Karpas-422 (cell line): ENCODE data around the gene PSD4. TPM values are rescaled to one million over a fixed set of nuclear protein-coding genes. Genes with fewer than 3 reads are reported as not detected.

Experiments used
- DNase-seq: peaks from one replicate; pipeline ENCODE4 v3.0.0-alpha.2; 2015
- H2AFZ ChIP-seq: fragments of 200-600 bp; sonication (generic); 2 replicates; pipeline ENCODE4 v1.6.1; 2014; ENCODE audit warnings: antibody characterized with exemption, low read length, mixed read lengths
- H3K27ac ChIP-seq: fragments of 200-600 bp; sonication (generic); 2 replicates; pipeline ENCODE4 v1.5.1; 2014; ENCODE audit warnings: mild to moderate bottlenecking, low read length, moderate library complexity
- H3K27me3 ChIP-seq: fragments of 200-600 bp; sonication (generic); 2 replicates; pipeline ENCODE4 v1.6.1; 2014; ENCODE audit warnings: low read length, mixed read lengths
- H3K36me3 ChIP-seq: fragments of 200-600 bp; sonication (generic); 2 replicates; pipeline ENCODE4 v1.6.1; 2014; ENCODE audit warnings: low read length, mixed read lengths; ENCODE audit not compliant: insufficient read depth
- H3K4me1 ChIP-seq: fragments of 200-600 bp; sonication (generic); 2 replicates; pipeline ENCODE4 v1.6.1; 2014; ENCODE audit warnings: mild to moderate bottlenecking, low read length, mixed read lengths
- H3K4me2 ChIP-seq: fragments of 200-600 bp; sonication (generic); 2 replicates; pipeline ENCODE4 v1.6.1; 2014; ENCODE audit warnings: low read length, low read depth, mild to moderate bottlenecking; ENCODE audit not compliant: poor library complexity, severe bottlenecking
- H3K4me3 ChIP-seq: fragments of 200-600 bp; sonication (generic); 2 replicates; pipeline ENCODE4 v1.5.1; 2014; ENCODE audit warnings: mild to moderate bottlenecking, antibody characterized with exemption, low read length, mixed read lengths
- H3K79me2 ChIP-seq: fragments of 200-600 bp; sonication (generic); 2 replicates; pipeline ENCODE4 v1.6.1; 2014; ENCODE audit warnings: mild to moderate bottlenecking, low read length, mixed read lengths
- H3K9ac ChIP-seq: fragments of 200-600 bp; sonication (generic); 2 replicates; pipeline ENCODE4 v1.6.0; 2014; ENCODE audit warnings: low read length
- H3K9me2 ChIP-seq: fragments of 200-600 bp; sonication (generic), shearing (Covaris generic); replicated peaks from 2 replicates; pipeline ENCODE4 v1.6.0; 2014; ENCODE audit warnings: mild to moderate bottlenecking, low read length, moderate library complexity; ENCODE audit not compliant: insufficient read depth
- H3K9me3 ChIP-seq: fragments of 300-700, 200-600 bp; sonication (generic); 2 replicates; pipeline ENCODE4 v1.6.1; 2014; ENCODE audit warnings: low read length, mixed read lengths
- H4K20me1 ChIP-seq: fragments of 200-600 bp; sonication (generic); 2 replicates; pipeline ENCODE4 v1.6.1; 2014; ENCODE audit warnings: mild to moderate bottlenecking, antibody characterized with exemption, low read length, low read depth; ENCODE audit not compliant: insufficient read depth
- total RNA-seq: library from RNA; depleted of rRNA; stranded (reverse); fragments of >200 nt; shearing (Covaris generic); gene quantifications from 2 replicates; pipeline ENCODE4 v1.2.3, GENCODE V29; 2014; ENCODE audit warnings: low replicate concordance

PSD4 gene
- total RNA-seq, 1 experiment from 2014 or later = 43.3 TPM

- Histone ChIP-seq H3K9ac (no peak overlapping the region), H3K36me3 (peaks cover 3% of the 10 kb centered on the region; the same call in 1 of the 2 replicates), H3K4me3 (no peak overlapping the region), H2AFZ (no peak overlapping the region), H3K4me2 (no peak overlapping the region), H4K20me1 (peaks cover 4% of the 10 kb centered on the region; the same call in 1 of the 2 replicates), H3K9me3 (no peaks in the 10 kb centered on the region), H3K9me2 (no peaks in the 10 kb centered on the region), H3K27ac (no peak overlapping the region), H3K27me3 (no peaks in the 10 kb centered on the region), H3K79me2 (peaks cover 27% of the 10 kb centered on the region), H3K4me1 (peaks cover 22% of the 10 kb centered on the region)
- DNase-seq = no peak
Measured at GRCh38 chr2:113171334-113172075, 2.3 kb upstream of the PSD4 start.

- no peak for DNase-seq
- H3K4me3 ChIP-seq = peak overlapping the region; percentile 92
Measured at GRCh38 chr2:113172721-113173541, 840 bp upstream of the PSD4 start.

DNA sequence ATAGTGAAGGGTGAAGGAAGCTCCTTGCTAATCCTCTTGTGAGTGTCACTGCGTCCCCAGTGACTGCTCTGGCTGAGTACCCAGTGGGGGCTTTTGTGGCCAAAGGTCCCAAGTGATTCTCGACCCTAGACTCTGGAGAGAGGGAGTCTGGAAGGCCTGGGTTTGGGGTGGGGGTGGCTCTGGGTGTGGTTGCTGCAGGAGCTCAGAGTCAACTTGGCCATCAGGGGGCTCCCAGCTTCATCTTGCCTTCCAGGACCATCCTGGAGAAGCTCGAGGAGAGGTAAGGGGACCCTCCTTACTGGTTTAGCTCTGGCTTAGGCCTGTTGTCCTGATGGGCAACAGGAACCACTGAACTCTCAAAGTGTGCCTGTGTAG, 592 bp downstream of the PSD4 start:
- DNase-seq = peak; percentile 64
- peaks cover 56% of the 10 kb centered on the region for H3K79me2 ChIP-seq
- H3K4me1 ChIP-seq = peaks cover 24% of the 10 kb centered on the region
- peaks cover 13% of the 10 kb centered on the region; the same call in 1 of the 2 replicates for H4K20me1 ChIP-seq
- peaks cover 9% of the 10 kb centered on the region; the same call in 1 of the 2 replicates for H3K36me3 ChIP-seq
- peak overlapping the region; percentile 80 for H3K4me2 ChIP-seq
- H2AFZ ChIP-seq = peak overlapping the region; percentile 3; the same call in 1 of the 2 replicates
- no peaks in the 10 kb centered on the region for H3K27me3 ChIP-seq
- H3K9ac ChIP-seq = peak overlapping the region; percentile 93
- no peaks in the 10 kb centered on the region for H3K9me2 ChIP-seq
- H3K9me3 ChIP-seq = no peaks in the 10 kb centered on the region
- H3K27ac ChIP-seq = peak overlapping the region; percentile 78
- H3K4me3 ChIP-seq = peak overlapping the region; percentile 92

More at GRCh38 chr2:113172721-113173541, 840 bp upstream of the PSD4 start:
- H3K9me3 ChIP-seq = no peaks in the 10 kb centered on the region
- H3K27ac ChIP-seq = peak overlapping the region; percentile 78
- H3K36me3 ChIP-seq = peaks cover 9% of the 10 kb centered on the region; the same call in 1 of the 2 replicates
- H3K79me2 ChIP-seq = peaks cover 41% of the 10 kb centered on the region
- H3K27me3 ChIP-seq = no peaks in the 10 kb centered on the region
- H2AFZ ChIP-seq = peak overlapping the region; percentile 63
- peak overlapping the region; percentile 93 for H3K9ac ChIP-seq
- no peaks in the 10 kb centered on the region for H3K9me2 ChIP-seq
- peak overlapping the region; percentile 80 for H3K4me2 ChIP-seq
- peaks cover 13% of the 10 kb centered on the region; the same call in 1 of the 2 replicates for H4K20me1 ChIP-seq
- H3K4me1 ChIP-seq = peaks cover 24% of the 10 kb centered on the region

- no peaks in the 10 kb centered on the region for H3K9me2 ChIP-seq
- no peaks in the 10 kb centered on the region for H3K27me3 ChIP-seq
- H3K36me3 ChIP-seq = peaks cover 9% of the 10 kb centered on the region; the same call in 1 of the 2 replicates
- peaks cover 63% of the 10 kb centered on the region for H3K79me2 ChIP-seq
- H3K4me2 ChIP-seq = peak overlapping the region; percentile 80
- DNase-seq = peak; percentile 92
- H3K9me3 ChIP-seq = no peaks in the 10 kb centered on the region
- peak overlapping the region; percentile 92 for H3K4me3 ChIP-seq
- peaks cover 13% of the 10 kb centered on the region; the same call in 1 of the 2 replicates for H4K20me1 ChIP-seq
- peak overlapping the region; percentile 93 for H3K9ac ChIP-seq
- peak overlapping the region; percentile 78 for H3K27ac ChIP-seq
- H3K4me1 ChIP-seq = peaks cover 24% of the 10 kb centered on the region
- H2AFZ ChIP-seq = no peak overlapping the region
Measured at GRCh38 chr2:113175042-113175628, 1.4 kb downstream of the PSD4 start.

- peaks cover 9% of the 10 kb centered on the region; the same call in 1 of the 2 replicates for H3K36me3 ChIP-seq
- H3K9me2 ChIP-seq = no peaks in the 10 kb centered on the region
- peak; percentile 56 for DNase-seq
- peaks cover 13% of the 10 kb centered on the region; the same call in 1 of the 2 replicates for H4K20me1 ChIP-seq
- H3K4me3 ChIP-seq = peak overlapping the region; percentile 92
- H3K9ac ChIP-seq = peak overlapping the region; percentile 93
- H3K27me3 ChIP-seq = no peaks in the 10 kb centered on the region
- H3K4me2 ChIP-seq = peak overlapping the region; percentile 80
- no peaks in the 10 kb centered on the region for H3K9me3 ChIP-seq
- H3K79me2 ChIP-seq = peaks cover 70% of the 10 kb centered on the region
- no peak overlapping the region for H2AFZ ChIP-seq
- H3K27ac ChIP-seq = peak overlapping the region; percentile 78
- H3K4me1 ChIP-seq = peaks cover 24% of the 10 kb centered on the region
Measured at GRCh38 chr2:113175736-113176695, 2.2 kb downstream of the PSD4 start.

DNA sequence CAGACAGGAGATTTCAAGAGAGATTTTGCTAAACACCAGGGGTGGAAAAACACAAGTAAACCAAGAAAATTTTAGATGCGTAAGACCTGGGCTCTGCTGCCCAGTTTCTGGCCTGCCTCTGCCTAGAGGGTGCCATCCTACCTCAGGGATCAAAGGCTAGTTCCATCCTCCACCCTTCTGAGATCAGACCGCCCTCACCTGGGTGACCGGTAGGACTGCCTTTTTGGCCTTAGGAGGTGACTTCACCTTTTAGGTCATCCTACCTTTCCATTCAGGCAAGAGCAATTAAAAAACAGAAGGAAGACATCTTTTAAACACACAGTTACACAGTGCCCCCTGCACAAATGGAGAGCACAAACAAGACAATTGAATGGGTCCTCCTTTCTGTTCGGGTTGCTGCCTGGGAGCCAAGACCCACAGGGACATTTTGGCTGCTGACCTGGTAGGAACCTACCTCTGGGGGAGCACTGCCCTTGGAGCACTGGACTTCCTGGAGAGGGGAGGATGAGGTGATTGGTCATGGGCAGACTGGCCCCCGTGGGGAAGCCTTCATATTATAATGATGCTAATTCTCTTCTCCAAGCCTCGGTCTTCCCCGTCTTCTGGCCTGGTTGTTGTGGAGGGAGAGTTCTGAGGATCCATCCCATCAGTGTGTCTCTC, 3.1 kb downstream of the PSD4 start:
- no peak for DNase-seq
- Histone ChIP-seq H3K9ac (peak overlapping the region; percentile 93; the same call in 1 of the 2 replicates), H3K27me3 (no peaks in the 10 kb centered on the region), H3K4me2 (peak overlapping the region; percentile 80), H3K4me3 (no peak overlapping the region), H3K4me1 (peaks cover 24% of the 10 kb centered on the region), H3K79me2 (peaks cover 77% of the 10 kb centered on the region), H3K27ac (peak overlapping the region; percentile 78; the same call in 1 of the 2 replicates), H2AFZ (no peak overlapping the region), H3K9me2 (no peaks in the 10 kb centered on the region), H3K36me3 (peaks cover 9% of the 10 kb centered on the region; the same call in 1 of the 2 replicates), H3K9me3 (no peaks in the 10 kb centered on the region), H4K20me1 (peaks cover 13% of the 10 kb centered on the region; the same call in 1 of the 2 replicates)
